HepG2 (cell line): Measurements from ENCODE around the gene TIAM1. TPM values are rescaled to one million over a fixed set of nuclear protein-coding genes. Genes with fewer than 3 reads are reported as not detected.
"Not testable (repeated sequence)": the region's sequence is repeated elsewhere in the genome, so short reads cannot be mapped to it uniquely, and the experiment has no call there.

Experiments used
- ATAC-seq: fragments of 200-7000 bp; cut with Tn5 transposase; 3 replicates; pipeline ENCODE4 v1.9.1; 2020; ENCODE audit warnings: mild to moderate bottlenecking, moderate library complexity
- BruUV-seq: library from RNA; stranded (reverse); fragments of 400-500 nt; replicated peaks from 2 replicates; lab custom pipeline; 2021; lab: Mats Ljungman, UMichigan
- CTCF ChIA-PET: fragments of 300-600 bp; formaldehyde crosslinking; extraction: SDS; loops from one replicate; lab custom pipeline; 2021; ENCODE audit warnings: low total read pairs, inconsistent platforms, low intra/inter-chr PET ratio; lab: Yijun Ruan, JAX
- POLR2A ChIA-PET: fragments of 350-600 bp; sonication (Branson Sonifier 250); formaldehyde crosslinking; loops from one replicate; lab custom pipeline; 2020; ENCODE audit warnings: antibody characterized with exemption, inconsistent platforms; lab: Yijun Ruan, JAX
- DNase-seq: peaks from one replicate; pipeline ENCODE4 v3.0.0-alpha.2; 2015; ENCODE audit warnings: low spot score
- FAIRE-seq: peaks from 3 replicates; lab custom pipeline; 2011; peaks lifted over from hg19 to GRCh38; lab: Jason Lieb, UNC
- H2AFZ ChIP-seq: one replicate; pipeline ENCODE4 v1.6.1; 2011; ENCODE audit warnings: low read length, inconsistent platforms
- H3K27ac ChIP-seq: fragments of 300-600 bp; 3 replicates; pipeline ENCODE4 v1.8.0; 2011; ENCODE audit warnings: mixed run types, mild to moderate bottlenecking, mixed read lengths, low read length, inconsistent platforms; ENCODE audit not compliant: insufficient read depth; ENCODE audit errors: extremely low read length
- H3K27me3 ChIP-seq, 2 experiments: fragments of 200-600 bp in 1 of 2; 2 replicates in 1 of 2; 3 replicates in 1 of 2; pipeline versions ENCODE4 v1.6.0 to v1.8.0; 2011; ENCODE audit warnings: low read length in 2 of 2, mild to moderate bottlenecking in 2 of 2, moderate library complexity in 2 of 2, inconsistent platforms in 1 of 2; ENCODE audit not compliant: insufficient read depth in 2 of 2, control insufficient read depth in 1 of 2
- H3K36me3 ChIP-seq, 2 experiments: fragments of 200-600 bp in 1 of 2; replicated peaks in 1 of 2; 2 replicates in 1 of 2; 3 replicates in 1 of 2; pipeline versions ENCODE4 v1.5.1 to v1.8.0; 2011; ENCODE audit warnings: low read length in 2 of 2, inconsistent platforms in 1 of 2; ENCODE audit not compliant: insufficient read depth in 2 of 2, control insufficient read depth in 1 of 2
- H3K4me1 ChIP-seq: 2 replicates; pipeline ENCODE4 v1.5.1; 2012; ENCODE audit warnings: low read length, inconsistent platforms; ENCODE audit not compliant: insufficient read depth
- H3K4me2 ChIP-seq: 2 replicates; pipeline ENCODE4 v1.6.0; 2011; ENCODE audit warnings: low read depth, low read length, inconsistent platforms
- H3K4me3 ChIP-seq, 3 experiments: fragments of 200-600 bp in 1 of 3; sonication (generic), shearing (Covaris generic) in 1 of 3; replicated peaks in 1 of 3; 2 replicates each; pipeline ENCODE4 v1.5.1; 2011 to 2016; ENCODE audit warnings: low read length in 3 of 3, inconsistent platforms in 2 of 3, low read depth in 2 of 3, mild to moderate bottlenecking in 2 of 3, control low read depth in 1 of 3, mixed read lengths in 1 of 3; ENCODE audit not compliant: insufficient read depth in 1 of 3
- H3K79me2 ChIP-seq: one replicate; pipeline ENCODE4 v1.6.1; 2011; ENCODE audit warnings: low read length, inconsistent platforms; ENCODE audit not compliant: insufficient read depth
- H3K9ac ChIP-seq: 2 replicates; pipeline ENCODE4 v1.6.0; 2011; ENCODE audit warnings: mild to moderate bottlenecking, low read depth, low read length, inconsistent platforms; ENCODE audit not compliant: insufficient read depth
- H3K9me3 ChIP-seq: 2 replicates; pipeline ENCODE4 v1.5.1; 2012; ENCODE audit warnings: mild to moderate bottlenecking, low read length
- H4K20me1 ChIP-seq: 2 replicates; pipeline ENCODE4 v1.6.0; 2011; ENCODE audit warnings: inconsistent platforms, mild to moderate bottlenecking, low read length, moderate library complexity; ENCODE audit not compliant: insufficient read depth
- EHMT2 ChIP-seq: fragments of 200-600 bp; sonication (generic); IDR thresholded peaks from 2 replicates; pipeline ENCODE4 v1.7.0; 2017; ENCODE audit warnings: antibody characterized with exemption, low read depth, low read length, borderline replicate concordance
- MTERF4 ChIP-seq: sonication (generic); formaldehyde crosslinking; IDR thresholded peaks from 2 replicates; pipeline ENCODE4 v1.8.0; 2023; ENCODE audit warnings: mild to moderate bottlenecking, missing genetic modification reagents
- RARA ChIP-seq: IDR thresholded peaks from 2 replicates; pipeline ENCODE4 v1.6.1; 2016; ENCODE audit warnings: missing genetic modification reagents, missing compliant biosample characterization
- TCF7L2 ChIP-seq: IDR thresholded peaks from 2 replicates; pipeline ENCODE4 v1.6.1; 2011; ENCODE audit warnings: mild to moderate bottlenecking, low read depth, low read length, moderate library complexity
- ZMAT3 ChIP-seq: sonication (generic); formaldehyde crosslinking; conservative IDR thresholded peaks from 2 replicates; pipeline ENCODE4 v1.7.0; 2021; ENCODE audit warnings: missing genetic modification reagents
- ZNF333 ChIP-seq: sonication (generic); formaldehyde crosslinking; IDR thresholded peaks from 2 replicates; pipeline ENCODE4 v1.4.0; 2020; ENCODE audit warnings: mild to moderate bottlenecking, missing genetic modification reagents, borderline replicate concordance
- WGBS: methylation state at CpG from one replicate; pipeline ENCODE4 v1.1.6; 2017; ENCODE audit warnings: low lambda C conversion rate; 5-methylcytosine and 5-hydroxymethylcytosine counted together
- in situ Hi-C: cut with HindIII; loops from 2 replicates; pipeline ENCODE4 v1.10.0; 2017; ENCODE audit warnings: low pct_unique_long_range_greater_than_20kb; ENCODE audit not compliant: extremely low pct_ligation_motif_present
- intact Hi-C: fragments of 100-400 bp; cut with micrococcal nuclease; formaldehyde crosslinking; loops from one replicate; pipeline ENCODE4 v1.10.0; 2022; ENCODE audit not compliant: unreplicated experiment
- polyA plus RNA-seq, 8 experiments: library from polyadenylated mRNA; depleted of rRNA in 3 of 8; stranded (reverse) in 7 of 8; unstranded in 1 of 8; fragments of >200 nt; fragmentation: Illumina TruSeq in 4 of 8; extraction: Trizol in 4 of 8; gene quantifications; 2 replicates each; pipeline versions ENCODE4 v1.2.1 to v1.2.3, GENCODE V29; 2011 to 2016; ENCODE audit warnings: low read depth in 4 of 8, missing spikeins in 1 of 8, mixed read lengths in 1 of 8; ENCODE audit not compliant: insufficient read depth in 1 of 8
- total RNA-seq, 5 experiments: library from RNA; depleted of rRNA; stranded (reverse); fragments of >200 nt; fragmentation: Illumina TruSeq; extraction: Trizol; gene quantifications; 2 replicates each; pipeline ENCODE4 v1.2.3, GENCODE V29; 2016; ENCODE audit warnings: low read depth in 1 of 5
- TF ChIP-seq, protein P1 (sequence below): IDR thresholded peaks from 2 replicates; pipeline ENCODE4 v1.6.1; 2016; ENCODE audit warnings: control low read depth
- TF ChIP-seq, protein P2 (sequence below), 2 experiments: sonication (generic) in 1 of 2; formaldehyde crosslinking in 1 of 2; IDR thresholded peaks; 2 replicates each; pipeline versions ENCODE4 v1.5.1 to v1.6.1; 2011 to 2020; ENCODE audit warnings: borderline replicate concordance in 1 of 2, low read depth in 1 of 2, low read length in 1 of 2, mild to moderate bottlenecking in 1 of 2, missing genetic modification reagents in 1 of 2, moderate library complexity in 1 of 2

TIAM1 gene
- total and polyA plus RNA-seq, 2 of the 13 experiments (the other 11 are each of a cell fraction or from before 2014, with no cell fraction given) = 0.13 to 0.24 TPM

GRCh38 chr21:31230937-31231336 is 113.1 kb downstream of the TIAM1 start (continued):
- no peak for TF ChIP-seq EHMT2

- H3K4me2 ChIP-seq, in situ Hi-C loops, FAIRE-seq, H3K27me3 ChIP-seq, ATAC-seq, H3K27ac ChIP-seq, DNase-seq, POLR2A ChIA-PET, H2AFZ ChIP-seq, H3K36me3 ChIP-seq, H3K4me3 ChIP-seq, BruUV-seq, H3K79me2 ChIP-seq, H4K20me1 ChIP-seq, intact Hi-C loops, H3K9ac ChIP-seq, H3K9me3 ChIP-seq, CTCF ChIA-PET, H3K4me1 ChIP-seq: not testable (repeated sequence)
- 28% methylated on average over 6 of the region's 6 CpGs for WGBS
Measured at GRCh38 chr21:31228723-31229122, 115.3 kb downstream of the TIAM1 start.

GRCh38 chr21:31225713-31226112 is 118.3 kb downstream of the TIAM1 start:
- intact Hi-C loops = no loop called here
- in situ Hi-C loops = no loop called here
- Histone ChIP-seq H3K9me3 (no peaks in the 10 kb centered on the region), H2AFZ (no peak overlapping the region), H3K4me3 (no peak overlapping the region), H3K36me3 (no peaks in the 10 kb centered on the region), H3K27me3 (no peaks in the 10 kb centered on the region), H3K27ac (no peak overlapping the region), H3K79me2 (no peaks in the 10 kb centered on the region), H3K4me2 (no peak overlapping the region), H4K20me1 (no peaks in the 10 kb centered on the region), H3K9ac (no peak overlapping the region), H3K4me1 (peaks cover 5% of the 10 kb centered on the region)
- ATAC-seq = no peak
- CTCF ChIA-PET = no interaction called here
- no TSS peak for BruUV-seq
- WGBS = 77% methylated on average over 11 of the region's 11 CpGs
- FAIRE-seq = no peak
- POLR2A ChIA-PET = no interaction called here
- DNase-seq = no peak
- TF ChIP-seq, protein P1, sequence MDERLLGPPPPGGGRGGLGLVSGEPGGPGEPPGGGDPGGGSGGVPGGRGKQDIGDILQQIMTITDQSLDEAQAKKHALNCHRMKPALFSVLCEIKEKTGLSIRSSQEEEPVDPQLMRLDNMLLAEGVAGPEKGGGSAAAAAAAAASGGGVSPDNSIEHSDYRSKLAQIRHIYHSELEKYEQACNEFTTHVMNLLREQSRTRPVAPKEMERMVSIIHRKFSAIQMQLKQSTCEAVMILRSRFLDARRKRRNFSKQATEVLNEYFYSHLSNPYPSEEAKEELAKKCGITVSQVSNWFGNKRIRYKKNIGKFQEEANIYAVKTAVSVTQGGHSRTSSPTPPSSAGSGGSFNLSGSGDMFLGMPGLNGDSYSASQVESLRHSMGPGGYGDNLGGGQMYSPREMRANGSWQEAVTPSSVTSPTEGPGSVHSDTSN (CRISPR knock-in tag) = no peak
- TF ChIP-seq MTERF4 (CRISPR knock-in tag) = no peak
- TF ChIP-seq ZNF333 (CRISPR knock-in tag) = no peak
- no peak for TF ChIP-seq TCF7L2
- TF ChIP-seq, protein P2, sequence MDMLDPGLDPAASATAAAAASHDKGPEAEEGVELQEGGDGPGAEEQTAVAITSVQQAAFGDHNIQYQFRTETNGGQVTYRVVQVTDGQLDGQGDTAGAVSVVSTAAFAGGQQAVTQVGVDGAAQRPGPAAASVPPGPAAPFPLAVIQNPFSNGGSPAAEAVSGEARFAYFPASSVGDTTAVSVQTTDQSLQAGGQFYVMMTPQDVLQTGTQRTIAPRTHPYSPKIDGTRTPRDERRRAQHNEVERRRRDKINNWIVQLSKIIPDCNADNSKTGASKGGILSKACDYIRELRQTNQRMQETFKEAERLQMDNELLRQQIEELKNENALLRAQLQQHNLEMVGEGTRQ (IDR thresholded peaks at IDR 0.05; ENCODE audit: low read depth, low read length) = no peak
- TF ChIP-seq, protein P2 (CRISPR knock-in tag; IDR thresholded peaks at IDR 0.05; ENCODE audit: borderline replicate concordance) = no peak
- TF ChIP-seq ZMAT3 (CRISPR knock-in tag) = no peak
- TF ChIP-seq RARA = no peak
